T-helper 1 cell treated with Interleukin-12 subunit alpha and Interleukin-12 subunit beta and Interleukin-4 antibody, amounts not matched to agents 30 μg/mL and 1 μg/mL, for 36 hours (primary cell): ENCODE results near the gene FBXO15.
A peak's percentile ranks its signal among the peaks of the same experiment; 100 is the strongest.

ENCODE experiments used
- H3K27ac Mint-ChIP-seq: one replicate; pipeline ENCODE4 v1.8.0; 2021; ENCODE audit warnings: mild to moderate bottlenecking, mixed read lengths
- H3K27me3 Mint-ChIP-seq: one replicate; pipeline ENCODE4 v1.8.0; 2021; ENCODE audit warnings: low read depth, mixed read lengths
- H3K36me3 Mint-ChIP-seq: one replicate; pipeline ENCODE4 v1.8.0; 2021; ENCODE audit warnings: low read depth, mixed read lengths
- H3K4me1 Mint-ChIP-seq: one replicate; pipeline ENCODE4 v1.8.0; 2021; ENCODE audit warnings: low read depth, mixed read lengths
- H3K4me3 Mint-ChIP-seq: one replicate; pipeline ENCODE4 v1.8.0; 2021; ENCODE audit warnings: mild to moderate bottlenecking, moderate library complexity, mixed read lengths
- H3K9me3 Mint-ChIP-seq: one replicate; pipeline ENCODE4 v1.8.0; 2021; ENCODE audit warnings: mixed read lengths

FBXO15 gene

GRCh38 chr18:74147779-74148542 is at the start of gene FBXO15, which contains the start of gene TIMM21:
Gene FBXO15 (minus strand): TSS chr18:74147834. CDS start chr18:74147785, 49 bp downstream.
Gene TIMM21 (plus strand): TSS chr18:74148523. CDS start chr18:74148809, 286 bp downstream.
- H3K27me3 Mint-ChIP-seq = peaks cover 4% of the 10 kb centered on the region
- no peaks in the 10 kb centered on the region for H3K9me3 Mint-ChIP-seq
- peak within 1 kb of the TSS; percentile 98 for H3K27ac Mint-ChIP-seq
- H3K4me3 Mint-ChIP-seq = peak within 1 kb of the TSS; percentile 98
- peaks cover 39% of the 10 kb centered on the region for H3K4me1 Mint-ChIP-seq
- peaks cover 3% of the 10 kb centered on the region for H3K36me3 Mint-ChIP-seq

GRCh38 chr18:74196220-74197119 is 48.8 kb upstream of the FBXO15 start:
- Mint-ChIP-seq H3K27ac (no peak overlapping the region), H3K36me3 (no peaks in the 10 kb centered on the region), H3K27me3 (no peaks in the 10 kb centered on the region), H3K9me3 (no peaks in the 10 kb centered on the region), H3K4me3 (peak overlapping the region; percentile 72), H3K4me1 (peaks cover 6% of the 10 kb centered on the region)

DNA sequence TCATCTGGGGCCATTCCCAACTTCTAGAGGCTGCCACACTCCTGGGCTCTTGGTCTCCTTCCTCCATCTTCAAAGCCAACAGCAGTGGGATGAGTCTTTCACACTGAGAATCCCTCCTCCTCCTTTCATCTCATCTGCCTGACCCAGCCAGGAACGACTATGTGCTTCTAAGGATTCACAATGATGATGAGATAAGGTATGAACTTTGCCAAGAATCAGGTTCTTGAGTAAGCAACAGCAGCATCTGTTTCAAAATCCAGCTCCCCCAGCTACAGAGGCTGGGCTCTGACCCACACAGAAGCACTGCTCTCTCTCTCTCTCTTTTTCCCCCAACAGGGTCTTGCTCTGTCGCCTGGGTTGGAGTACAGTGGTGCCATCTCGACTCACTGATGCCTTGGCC is 47.1 kb upstream of the FBXO15 start:
- H3K9me3 Mint-ChIP-seq = no peaks in the 10 kb centered on the region

GRCh38 chr18:74191577-74191976 is 43.9 kb upstream of the FBXO15 start:
- peaks cover 6% of the 10 kb centered on the region for H3K4me1 Mint-ChIP-seq
- no peak overlapping the region for H3K4me3 Mint-ChIP-seq
- H3K27me3 Mint-ChIP-seq = peaks cover 8% of the 10 kb centered on the region
- H3K36me3 Mint-ChIP-seq = no peaks in the 10 kb centered on the region
- no peak overlapping the region for H3K27ac Mint-ChIP-seq
- no peaks in the 10 kb centered on the region for H3K9me3 Mint-ChIP-seq

More for the DNA sequence above, 47.1 kb upstream of the FBXO15 start:
- Mint-ChIP-seq H3K36me3 (no peaks in the 10 kb centered on the region), H3K27me3 (no peaks in the 10 kb centered on the region), H3K27ac (no peak overlapping the region), H3K4me1 (peaks cover 6% of the 10 kb centered on the region), H3K4me3 (no peak overlapping the region)

GRCh38 chr18:74190086-74190485 is 42.5 kb upstream of the FBXO15 start:
- Mint-ChIP-seq H3K27ac (no peak overlapping the region), H3K4me3 (no peak overlapping the region), H3K9me3 (no peaks in the 10 kb centered on the region), H3K36me3 (no peaks in the 10 kb centered on the region), H3K27me3 (peaks cover 10% of the 10 kb centered on the region), H3K4me1 (no peaks in the 10 kb centered on the region)

GRCh38 chr18:74186661-74187060 is 39.0 kb upstream of the FBXO15 start:
- H3K4me3 Mint-ChIP-seq = no peak overlapping the region
- H3K36me3 Mint-ChIP-seq = no peaks in the 10 kb centered on the region
- no peaks in the 10 kb centered on the region for H3K9me3 Mint-ChIP-seq
- H3K27ac Mint-ChIP-seq = no peak overlapping the region
- H3K4me1 Mint-ChIP-seq = no peaks in the 10 kb centered on the region
- peaks cover 10% of the 10 kb centered on the region for H3K27me3 Mint-ChIP-seq

DNA sequence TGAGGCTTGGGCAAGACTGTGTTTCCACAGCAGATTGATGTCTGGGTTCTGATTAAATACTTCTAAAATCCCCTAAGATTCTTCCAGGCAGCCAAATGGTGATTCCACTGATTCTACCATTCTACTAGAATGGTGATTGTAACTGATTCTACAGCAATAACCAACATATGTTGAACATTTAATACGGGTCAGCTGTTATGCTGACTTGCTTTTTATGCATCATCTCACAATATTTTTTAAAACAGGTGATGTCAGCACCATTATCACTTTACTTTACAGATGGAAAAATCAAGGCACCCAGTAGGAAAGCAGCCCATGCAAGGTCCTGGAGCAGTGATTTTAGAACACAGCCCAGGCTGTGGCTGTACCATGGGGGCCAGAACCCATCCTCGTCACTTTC is 38.2 kb upstream of the FBXO15 start:
- Mint-ChIP-seq H3K4me3 (no peak overlapping the region), H3K36me3 (no peaks in the 10 kb centered on the region), H3K27ac (no peak overlapping the region), H3K9me3 (no peaks in the 10 kb centered on the region), H3K27me3 (peaks cover 10% of the 10 kb centered on the region), H3K4me1 (no peaks in the 10 kb centered on the region)

DNA sequence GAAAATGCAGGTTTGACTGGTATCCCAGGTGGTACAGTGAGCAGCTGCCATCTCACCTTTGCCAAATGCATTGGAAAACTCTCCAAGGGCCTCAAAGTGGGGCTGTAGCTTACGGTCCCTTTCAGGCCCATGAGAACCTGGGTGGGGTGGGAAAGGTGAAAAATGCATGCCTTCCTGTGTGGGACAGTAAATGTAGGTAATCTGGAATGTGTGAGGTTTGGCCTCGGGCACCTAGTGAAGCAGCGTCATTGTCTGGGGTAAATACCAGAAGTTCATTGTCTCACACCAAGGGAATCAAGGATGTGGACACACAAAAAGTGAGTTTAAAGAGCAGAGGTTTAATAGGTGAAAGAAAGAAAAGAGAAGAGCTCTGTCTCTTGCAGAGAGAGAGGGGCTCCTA is 37.2 kb upstream of the FBXO15 start:
- H3K36me3 Mint-ChIP-seq = no peaks in the 10 kb centered on the region
- H3K4me3 Mint-ChIP-seq = no peak overlapping the region
- no peaks in the 10 kb centered on the region for H3K4me1 Mint-ChIP-seq
- peaks cover 10% of the 10 kb centered on the region for H3K27me3 Mint-ChIP-seq
- no peaks in the 10 kb centered on the region for H3K9me3 Mint-ChIP-seq
- H3K27ac Mint-ChIP-seq = no peak overlapping the region

DNA sequence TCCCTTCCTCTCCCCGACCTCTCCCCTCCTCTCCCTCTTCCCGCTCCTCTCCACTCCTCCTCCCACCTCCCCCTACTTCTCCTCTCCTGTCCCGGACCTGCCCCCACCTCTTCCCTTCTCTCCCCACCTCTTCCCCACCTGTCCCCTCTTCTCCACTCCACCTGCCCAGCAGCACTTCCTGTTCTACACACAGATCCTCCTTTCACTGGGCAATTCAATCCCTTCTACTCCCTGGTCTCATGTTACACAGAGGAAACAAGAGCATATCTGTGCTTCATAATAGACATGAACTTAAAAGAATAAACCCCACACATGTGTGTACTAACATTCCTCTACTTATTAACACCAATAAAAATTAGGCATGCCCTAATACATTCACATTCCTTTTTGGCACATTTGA is 35.5 kb upstream of the FBXO15 start:
- Mint-ChIP-seq H3K4me1 (no peaks in the 10 kb centered on the region), H3K36me3 (no peaks in the 10 kb centered on the region), H3K27ac (no peak overlapping the region), H3K27me3 (peaks cover 7% of the 10 kb centered on the region), H3K9me3 (no peaks in the 10 kb centered on the region), H3K4me3 (no peak overlapping the region)

DNA sequence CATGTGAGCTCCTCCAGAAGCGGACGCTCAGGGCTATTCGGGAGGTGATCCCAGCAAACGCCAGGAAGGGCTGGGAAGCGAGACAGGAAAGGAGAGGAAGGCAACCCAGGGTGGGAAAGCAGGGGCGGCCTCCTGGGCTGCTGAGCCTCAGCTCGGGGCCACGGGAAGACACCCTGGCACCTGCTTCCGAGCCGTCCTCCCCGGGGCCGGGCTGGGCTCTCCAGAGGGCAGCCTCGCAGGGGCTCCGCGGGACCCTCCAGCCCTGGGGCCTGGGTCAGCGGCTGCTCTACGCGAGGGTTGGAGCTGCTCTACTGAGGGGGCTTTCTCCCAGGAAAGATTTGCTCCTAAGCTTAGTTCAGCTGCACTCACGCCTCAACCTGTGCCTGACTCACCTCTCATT is 34.7 kb upstream of the FBXO15 start:
- no peak overlapping the region for H3K27ac Mint-ChIP-seq
- H3K4me3 Mint-ChIP-seq = no peak overlapping the region
- no peaks in the 10 kb centered on the region for H3K9me3 Mint-ChIP-seq
- no peaks in the 10 kb centered on the region for H3K36me3 Mint-ChIP-seq
- H3K27me3 Mint-ChIP-seq = peaks cover 7% of the 10 kb centered on the region
- H3K4me1 Mint-ChIP-seq = no peaks in the 10 kb centered on the region

DNA sequence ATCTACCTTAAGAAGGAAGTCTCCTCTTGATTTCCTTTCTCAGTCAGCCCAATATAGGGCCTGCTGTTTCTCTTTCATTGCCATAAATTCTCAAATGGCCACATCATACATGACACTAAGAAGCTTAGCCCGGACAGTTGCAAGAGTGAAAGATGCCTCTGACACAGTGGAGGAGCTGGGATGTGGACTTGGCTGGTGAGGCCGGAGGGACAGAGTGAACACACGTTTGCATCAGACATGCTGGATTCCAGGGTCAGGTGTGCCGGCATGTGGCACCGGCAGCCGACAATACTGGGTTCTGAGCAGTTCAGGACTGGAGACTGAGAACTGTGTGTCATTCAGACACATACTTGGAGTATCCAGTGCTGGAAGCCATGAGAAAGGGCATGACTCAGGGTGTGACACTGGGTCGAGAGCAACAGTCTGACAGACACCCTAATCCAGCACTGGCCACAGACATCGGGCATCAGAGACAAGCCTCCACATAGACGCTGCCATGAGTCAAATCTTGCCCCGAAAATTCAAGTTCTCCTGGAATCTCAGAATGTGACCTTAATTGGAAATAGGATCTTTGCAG is 32.1 kb upstream of the FBXO15 start:
- H3K9me3 Mint-ChIP-seq = no peaks in the 10 kb centered on the region
- H3K27me3 Mint-ChIP-seq = peaks cover 3% of the 10 kb centered on the region
- no peaks in the 10 kb centered on the region for H3K36me3 Mint-ChIP-seq
- H3K27ac Mint-ChIP-seq = no peak overlapping the region
- no peaks in the 10 kb centered on the region for H3K4me1 Mint-ChIP-seq
- no peak overlapping the region for H3K4me3 Mint-ChIP-seq

- H3K4me3 Mint-ChIP-seq = no peak overlapping the region
- H3K4me1 Mint-ChIP-seq = no peaks in the 10 kb centered on the region
- no peaks in the 10 kb centered on the region for H3K36me3 Mint-ChIP-seq
- H3K27me3 Mint-ChIP-seq = peaks cover 3% of the 10 kb centered on the region
- no peaks in the 10 kb centered on the region for H3K9me3 Mint-ChIP-seq
- no peak overlapping the region for H3K27ac Mint-ChIP-seq
Measured at GRCh38 chr18:74178884-74179283, 31.2 kb upstream of the FBXO15 start.

DNA sequence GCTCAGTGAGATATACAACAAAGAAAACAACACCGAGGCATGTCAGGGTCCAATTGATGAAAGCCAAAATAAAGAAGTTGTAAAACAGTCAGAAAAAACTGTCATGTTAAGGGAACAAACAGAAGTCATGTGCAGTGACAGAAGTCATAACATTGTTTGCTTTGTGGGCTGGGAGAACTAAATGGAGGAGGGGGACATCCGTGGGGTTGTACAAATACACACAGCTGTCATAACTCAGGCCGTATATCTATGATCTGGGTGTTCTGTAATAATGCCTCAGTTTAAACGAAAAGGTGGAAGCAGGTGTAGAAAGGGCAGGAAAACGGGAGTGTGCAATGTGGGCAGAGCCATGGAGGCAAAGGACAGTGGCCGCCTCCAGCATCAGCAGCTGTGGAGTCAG is 28.0 kb upstream of the FBXO15 start:
- peaks cover 9% of the 10 kb centered on the region for H3K27me3 Mint-ChIP-seq
- H3K4me3 Mint-ChIP-seq = no peak overlapping the region
- peaks cover 6% of the 10 kb centered on the region for H3K4me1 Mint-ChIP-seq
- no peaks in the 10 kb centered on the region for H3K9me3 Mint-ChIP-seq
- no peak overlapping the region for H3K27ac Mint-ChIP-seq
- no peaks in the 10 kb centered on the region for H3K36me3 Mint-ChIP-seq

DNA sequence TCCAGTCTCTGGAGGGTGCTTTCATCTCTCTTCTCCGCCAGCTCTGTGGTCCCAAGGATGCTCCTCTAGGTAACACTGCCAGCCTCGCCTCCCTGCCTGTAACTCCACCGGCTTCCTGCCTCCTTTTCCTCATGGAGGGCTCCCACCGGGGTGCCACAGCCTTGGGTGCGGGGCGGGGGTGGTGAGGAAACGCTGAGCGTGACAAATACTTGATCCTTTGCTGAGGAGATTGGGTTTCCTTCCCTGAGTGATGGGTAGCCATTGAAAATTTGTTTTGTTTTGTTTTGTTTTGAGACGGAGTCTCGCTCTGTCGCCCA is 25.8 kb upstream of the FBXO15 start:
- H3K27ac Mint-ChIP-seq = no peak overlapping the region

More for the DNA sequence above, 25.8 kb upstream of the FBXO15 start:
- peaks cover 15% of the 10 kb centered on the region for H3K27me3 Mint-ChIP-seq
- peaks cover 6% of the 10 kb centered on the region for H3K4me1 Mint-ChIP-seq
- no peaks in the 10 kb centered on the region for H3K9me3 Mint-ChIP-seq
- no peak overlapping the region for H3K4me3 Mint-ChIP-seq
- H3K36me3 Mint-ChIP-seq = no peaks in the 10 kb centered on the region
